Osteoblast (primary cell): ENCODE data around the gene TTC33. TPM values are rescaled to one million over a fixed set of nuclear protein-coding genes. Genes with fewer than 3 reads are reported as not detected.

ENCODE experiments used
- DNase-seq: peaks from one replicate; pipeline ENCODE4 v3.0.0; 2011; ENCODE audit warnings: low spot score, mixed read lengths; ENCODE audit not compliant: insufficient read length; ENCODE audit errors: missing footprints
- H2AFZ ChIP-seq: 2 replicates; pipeline ENCODE4 v1.6.0; 2011; ENCODE audit warnings: mild to moderate bottlenecking, low read length
- H3K27ac ChIP-seq: 2 replicates; pipeline ENCODE4 v1.5.1; 2011; ENCODE audit warnings: mild to moderate bottlenecking, low read depth, low read length, moderate library complexity
- H3K27me3 ChIP-seq: 2 replicates; pipeline ENCODE4 v1.6.0; 2012; ENCODE audit warnings: mild to moderate bottlenecking, control low read depth, inconsistent platforms, low read length, moderate library complexity; ENCODE audit not compliant: insufficient read depth
- H3K36me3 ChIP-seq: 2 replicates; pipeline ENCODE4 v1.5.1; 2011; ENCODE audit warnings: mild to moderate bottlenecking, low read length, control low read depth, moderate library complexity; ENCODE audit not compliant: insufficient read depth
- H3K4me1 ChIP-seq: 2 replicates; pipeline ENCODE4 v1.5.1; 2011; ENCODE audit warnings: mild to moderate bottlenecking, low read length, control low read depth, moderate library complexity; ENCODE audit not compliant: insufficient read depth
- H3K4me2 ChIP-seq: 2 replicates; pipeline ENCODE4 v1.6.0; 2011; ENCODE audit warnings: mild to moderate bottlenecking, low read length; ENCODE audit not compliant: insufficient read depth
- H3K4me3 ChIP-seq: fragments of 200-600 bp; sonication (generic); 3 replicates; pipeline ENCODE4 v1.5.1; 2012; ENCODE audit warnings: mild to moderate bottlenecking, low read length, inconsistent platforms; ENCODE audit not compliant: insufficient read depth
- H3K79me2 ChIP-seq: 2 replicates; pipeline ENCODE4 v1.6.0; 2012; ENCODE audit warnings: mild to moderate bottlenecking, low read length, control low read depth, inconsistent platforms; ENCODE audit not compliant: insufficient read depth
- H3K9me3 ChIP-seq: 2 replicates; pipeline ENCODE4 v1.5.1; 2011; ENCODE audit warnings: low read depth, low read length, control low read depth
- H4K20me1 ChIP-seq: 2 replicates; pipeline ENCODE4 v1.6.0; 2012; ENCODE audit warnings: mild to moderate bottlenecking, low read length, control low read depth; ENCODE audit not compliant: insufficient read depth
- total RNA-seq: library from RNA; depleted of rRNA; stranded (reverse); fragments of >200 nt; gene quantifications from 2 replicates; pipeline ENCODE4 v1.2.3, GENCODE V29; 2012
- TF ChIP-seq, protein P1 (sequence below): IDR thresholded peaks from 2 replicates; pipeline ENCODE4 v1.5.1; 2011; ENCODE audit warnings: mild to moderate bottlenecking, low read depth, low read length, moderate library complexity; ENCODE audit errors: extremely low read depth

The TTC33 gene
- total RNA-seq, 1 donor: 14.5 TPM

DNA sequence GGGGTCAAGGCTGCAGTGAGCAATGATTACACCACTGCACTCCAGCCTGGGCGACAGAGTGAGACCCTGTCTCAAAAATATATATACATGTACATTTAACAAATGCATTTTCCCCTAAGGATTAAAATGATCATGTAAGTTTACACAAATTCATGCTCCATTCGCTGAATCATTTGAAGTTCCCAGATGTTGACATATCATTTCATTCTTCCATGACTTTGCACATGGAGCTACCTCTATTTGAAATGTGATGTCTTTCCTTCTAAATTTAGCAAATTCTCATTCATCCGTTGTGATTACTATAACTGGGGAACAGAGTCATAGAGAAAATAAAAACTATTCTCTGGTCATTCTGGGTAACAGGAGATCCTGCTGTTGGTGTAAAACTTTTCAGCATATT lies 65.5 kb downstream of the TTC33 start:
- H4K20me1 ChIP-seq: no peaks in the 10 kb centered on the region
- H3K4me2 ChIP-seq: no peak overlapping the region
- no peak overlapping the region for H2AFZ ChIP-seq
- no peaks in the 10 kb centered on the region for H3K27me3 ChIP-seq
- H3K27ac ChIP-seq: no peak overlapping the region
- peaks cover 23% of the 10 kb centered on the region for H3K79me2 ChIP-seq
- no peak for DNase-seq
- H3K9me3 ChIP-seq: no peaks in the 10 kb centered on the region
- peaks cover 25% of the 10 kb centered on the region for H3K4me1 ChIP-seq
- H3K4me3 ChIP-seq: no peak overlapping the region
- TF ChIP-seq, protein P1, sequence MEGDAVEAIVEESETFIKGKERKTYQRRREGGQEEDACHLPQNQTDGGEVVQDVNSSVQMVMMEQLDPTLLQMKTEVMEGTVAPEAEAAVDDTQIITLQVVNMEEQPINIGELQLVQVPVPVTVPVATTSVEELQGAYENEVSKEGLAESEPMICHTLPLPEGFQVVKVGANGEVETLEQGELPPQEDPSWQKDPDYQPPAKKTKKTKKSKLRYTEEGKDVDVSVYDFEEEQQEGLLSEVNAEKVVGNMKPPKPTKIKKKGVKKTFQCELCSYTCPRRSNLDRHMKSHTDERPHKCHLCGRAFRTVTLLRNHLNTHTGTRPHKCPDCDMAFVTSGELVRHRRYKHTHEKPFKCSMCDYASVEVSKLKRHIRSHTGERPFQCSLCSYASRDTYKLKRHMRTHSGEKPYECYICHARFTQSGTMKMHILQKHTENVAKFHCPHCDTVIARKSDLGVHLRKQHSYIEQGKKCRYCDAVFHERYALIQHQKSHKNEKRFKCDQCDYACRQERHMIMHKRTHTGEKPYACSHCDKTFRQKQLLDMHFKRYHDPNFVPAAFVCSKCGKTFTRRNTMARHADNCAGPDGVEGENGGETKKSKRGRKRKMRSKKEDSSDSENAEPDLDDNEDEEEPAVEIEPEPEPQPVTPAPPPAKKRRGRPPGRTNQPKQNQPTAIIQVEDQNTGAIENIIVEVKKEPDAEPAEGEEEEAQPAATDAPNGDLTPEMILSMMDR: no peak
- no peaks in the 10 kb centered on the region for H3K36me3 ChIP-seq

DNA sequence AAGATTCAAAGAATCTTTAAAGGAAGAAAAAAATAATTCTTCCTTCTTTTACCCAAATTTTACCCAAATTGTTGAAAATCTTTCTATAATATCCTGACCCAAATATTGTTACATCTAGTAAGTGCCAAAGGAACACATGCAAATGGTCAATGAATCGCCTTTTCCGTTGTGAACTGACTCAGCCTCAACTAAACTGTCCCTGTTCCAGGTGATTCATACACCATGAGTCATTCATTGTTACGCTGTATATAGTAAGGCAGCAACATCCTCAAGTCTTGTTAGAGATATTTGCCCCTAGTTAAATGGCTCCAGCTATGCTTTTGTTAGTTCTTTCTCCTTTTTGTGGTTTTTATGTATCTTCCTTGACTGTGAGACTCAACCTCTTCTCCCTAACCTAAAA lies 66.3 kb downstream of the TTC33 start:
- TF ChIP-seq, protein P1: no peak
- Histone ChIP-seq H3K36me3 (no peaks in the 10 kb centered on the region), H3K27ac (peak overlapping the region; percentile 36), H3K27me3 (no peaks in the 10 kb centered on the region), H3K9me3 (no peaks in the 10 kb centered on the region), H2AFZ (no peak overlapping the region), H3K79me2 (peaks cover 31% of the 10 kb centered on the region), H3K4me1 (peaks cover 25% of the 10 kb centered on the region), H3K4me2 (no peak overlapping the region), H4K20me1 (no peaks in the 10 kb centered on the region), H3K4me3 (no peak overlapping the region)
- DNase-seq: peak; percentile 85

DNA sequence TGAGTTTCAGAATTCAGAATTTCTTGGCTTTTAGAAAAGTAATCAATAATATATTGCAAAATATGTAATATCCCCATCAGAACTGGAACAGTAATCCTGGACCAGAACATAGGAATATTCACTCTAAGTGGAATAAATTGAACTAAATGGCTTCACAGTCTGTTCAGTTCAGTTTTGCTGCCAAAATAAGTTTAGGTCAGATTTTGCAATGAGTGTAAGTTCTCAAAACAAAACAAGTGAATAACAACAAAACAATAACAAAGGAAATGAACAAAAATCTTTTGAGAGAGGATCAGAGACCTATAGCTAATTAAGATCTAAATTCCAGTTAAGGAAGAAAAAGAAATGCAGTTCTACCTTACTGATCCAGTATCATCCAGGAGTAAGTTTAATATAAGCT lies 66.8 kb downstream of the TTC33 start:
- H3K27me3 ChIP-seq: no peaks in the 10 kb centered on the region
- DNase-seq: no peak
- no peaks in the 10 kb centered on the region for H4K20me1 ChIP-seq
- no peak overlapping the region for H2AFZ ChIP-seq
- H3K4me3 ChIP-seq: no peak overlapping the region
- no peak overlapping the region for H3K4me2 ChIP-seq
- H3K4me1 ChIP-seq: peaks cover 25% of the 10 kb centered on the region
- TF ChIP-seq, protein P1: no peak
- no peak overlapping the region for H3K27ac ChIP-seq
- no peaks in the 10 kb centered on the region for H3K9me3 ChIP-seq
- no peaks in the 10 kb centered on the region for H3K36me3 ChIP-seq
- peaks cover 35% of the 10 kb centered on the region for H3K79me2 ChIP-seq

DNA sequence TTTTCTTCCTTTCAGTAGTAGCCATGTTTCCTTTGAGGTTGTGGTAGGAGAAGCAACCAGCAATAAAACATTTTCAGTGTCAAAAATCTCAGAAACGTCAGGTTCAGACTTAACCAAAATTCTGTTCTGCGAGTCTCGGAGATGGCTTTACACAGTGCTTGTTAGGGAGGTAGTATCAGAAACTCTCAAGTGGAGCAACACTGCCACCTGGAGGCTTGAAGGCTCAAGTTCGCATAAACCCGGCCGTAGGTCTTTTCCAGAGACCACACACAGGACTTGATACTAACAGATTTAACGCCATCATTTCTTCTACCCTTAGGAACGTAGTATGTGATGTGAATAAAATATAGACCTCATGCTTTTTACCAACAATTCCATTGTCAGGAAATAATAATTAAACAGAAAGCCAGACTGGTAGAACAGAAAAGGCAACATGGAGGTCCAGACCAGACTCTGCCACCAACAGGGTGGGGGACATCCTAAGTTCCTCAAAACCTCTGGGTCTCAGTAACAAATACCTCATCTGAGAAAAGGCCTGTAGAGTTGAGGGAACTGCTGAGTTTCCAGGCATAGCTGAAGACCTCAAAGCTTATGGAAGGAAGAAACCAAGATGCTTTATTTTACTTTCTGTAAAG lies 67.5 kb downstream of the TTC33 start:
- DNase-seq: peak; percentile 85
- Histone ChIP-seq H3K9me3 (no peaks in the 10 kb centered on the region), H3K4me1 (peaks cover 25% of the 10 kb centered on the region), H3K36me3 (no peaks in the 10 kb centered on the region), H3K27me3 (no peaks in the 10 kb centered on the region), H3K27ac (no peak overlapping the region), H2AFZ (no peak overlapping the region), H4K20me1 (no peaks in the 10 kb centered on the region), H3K4me3 (no peak overlapping the region), H3K4me2 (peak overlapping the region; percentile 25), H3K79me2 (peaks cover 40% of the 10 kb centered on the region)
- TF ChIP-seq, protein P1: peak; percentile 85
